SU-DHL-6 (cell line): ENCODE results near the gene PLIN4.

ENCODE experiments used
- H2AFZ ChIP-seq: fragments of 200-600 bp; sonication (generic); 2 replicates; pipeline ENCODE4 v1.6.1; 2014; ENCODE audit warnings: low read depth, mild to moderate bottlenecking, moderate library complexity, mixed read lengths, antibody characterized with exemption, low read length; ENCODE audit not compliant: severe bottlenecking
- H3F3A ChIP-seq: fragments of 200-600 bp; shearing (Covaris generic); 2 replicates; pipeline ENCODE4 v1.6.0; 2016; ENCODE audit warnings: antibody characterized with exemption, mild to moderate bottlenecking; ENCODE audit not compliant: insufficient read depth
- H3K27ac ChIP-seq: fragments of 200-600 bp; sonication (generic); 2 replicates; pipeline ENCODE4 v1.5.1; 2016; ENCODE audit warnings: low read depth, mild to moderate bottlenecking, low read length, moderate library complexity, mixed read lengths
- H3K27me3 ChIP-seq: fragments of 200-600 bp; sonication (generic), shearing (Covaris generic); 2 replicates; pipeline ENCODE4 v1.6.0; 2014; ENCODE audit warnings: mild to moderate bottlenecking, low read length
- H3K36me3 ChIP-seq: fragments of 200-600 bp; sonication (generic); 2 replicates; pipeline ENCODE4 v1.6.1; 2014; ENCODE audit warnings: mild to moderate bottlenecking, low read length, mixed read lengths
- H3K4me2 ChIP-seq: fragments of 300-600, 200-600 bp; shearing (Covaris generic), sonication (generic); 2 replicates; pipeline ENCODE4 v1.6.0; 2014; ENCODE audit warnings: low read length, low read depth, mild to moderate bottlenecking; ENCODE audit not compliant: poor library complexity, severe bottlenecking
- H3K4me3 ChIP-seq: fragments of 200-600 bp; sonication (generic); 2 replicates; pipeline ENCODE4 v1.5.1; 2014; ENCODE audit warnings: antibody characterized with exemption, low read length, mild to moderate bottlenecking, mixed read lengths; ENCODE audit not compliant: insufficient read depth, poor library complexity, severe bottlenecking
- H3K79me2 ChIP-seq: fragments of 200-600 bp; sonication (generic); 2 replicates; pipeline ENCODE4 v1.6.1; 2014; ENCODE audit warnings: mild to moderate bottlenecking, low read length, moderate library complexity; ENCODE audit not compliant: insufficient read depth
- H3K9ac ChIP-seq: fragments of 200-600 bp; sonication (generic); 2 replicates; pipeline ENCODE4 v1.7.0; 2014; ENCODE audit warnings: mild to moderate bottlenecking, low read length
- H3K9me2 ChIP-seq: fragments of 200-600 bp; sonication (generic); replicated peaks from 2 replicates; pipeline ENCODE4 v1.6.1; 2014; ENCODE audit warnings: low read length; ENCODE audit not compliant: insufficient read depth
- H3K9me3 ChIP-seq: fragments of 200-600 bp; sonication (generic); 2 replicates; pipeline ENCODE4 v1.6.1; 2014; ENCODE audit warnings: low read length, mixed read lengths; ENCODE audit not compliant: insufficient read depth
- H4K20me1 ChIP-seq: fragments of 200-600 bp; sonication (generic); 2 replicates; pipeline ENCODE4 v1.6.1; 2014; ENCODE audit warnings: low read depth, mild to moderate bottlenecking, antibody characterized with exemption, low read length, moderate library complexity, mixed read lengths
- EZH2phosphoT487 ChIP-seq: fragments of 200-600 bp; sonication (generic), shearing (Covaris generic); conservative IDR thresholded peaks from 2 replicates; pipeline ENCODE4 v1.6.1; 2018; ENCODE audit warnings: mild to moderate bottlenecking, antibody characterized with exemption, low read length, moderate library complexity, mixed read lengths
- TF ChIP-seq, protein P1 (sequence below): fragments of 200-600 bp; sonication (generic); IDR thresholded peaks from one replicate; pipeline ENCODE4 v1.5.1; 2017; ENCODE audit warnings: antibody characterized with exemption, mild to moderate bottlenecking, low read length, moderate library complexity; ENCODE audit not compliant: insufficient read depth, poor library complexity, severe bottlenecking

Gene PLIN4

GRCh38 chr19:4472174-4472974, 45.9 kb downstream of the PLIN4 start, which contains the start of gene HDGFL2:
Gene HDGFL2 (plus strand): TSS chr19:4472297. CDS start chr19:4472351, 54 bp downstream.
- no peaks in the 10 kb centered on the region for H3K9me2 ChIP-seq
- no peaks in the 10 kb centered on the region for H3K9me3 ChIP-seq
- peak within 1 kb of the TSS; percentile 95 for H3K9ac ChIP-seq
- H3K36me3 ChIP-seq = no peaks in the 10 kb centered on the region
- H2AFZ ChIP-seq = peak within 1 kb of the TSS; percentile 62
- H3F3A ChIP-seq = no peaks in the 10 kb centered on the region
- no peaks in the 10 kb centered on the region for H4K20me1 ChIP-seq
- H3K27ac ChIP-seq = peak within 1 kb of the TSS; percentile 74
- H3K79me2 ChIP-seq = peaks cover 23% of the 10 kb centered on the region
- peak within 1 kb of the TSS; percentile 89 for H3K4me2 ChIP-seq
- peak within 1 kb of the TSS; percentile 99 for H3K4me3 ChIP-seq
- TF ChIP-seq, protein P1, sequence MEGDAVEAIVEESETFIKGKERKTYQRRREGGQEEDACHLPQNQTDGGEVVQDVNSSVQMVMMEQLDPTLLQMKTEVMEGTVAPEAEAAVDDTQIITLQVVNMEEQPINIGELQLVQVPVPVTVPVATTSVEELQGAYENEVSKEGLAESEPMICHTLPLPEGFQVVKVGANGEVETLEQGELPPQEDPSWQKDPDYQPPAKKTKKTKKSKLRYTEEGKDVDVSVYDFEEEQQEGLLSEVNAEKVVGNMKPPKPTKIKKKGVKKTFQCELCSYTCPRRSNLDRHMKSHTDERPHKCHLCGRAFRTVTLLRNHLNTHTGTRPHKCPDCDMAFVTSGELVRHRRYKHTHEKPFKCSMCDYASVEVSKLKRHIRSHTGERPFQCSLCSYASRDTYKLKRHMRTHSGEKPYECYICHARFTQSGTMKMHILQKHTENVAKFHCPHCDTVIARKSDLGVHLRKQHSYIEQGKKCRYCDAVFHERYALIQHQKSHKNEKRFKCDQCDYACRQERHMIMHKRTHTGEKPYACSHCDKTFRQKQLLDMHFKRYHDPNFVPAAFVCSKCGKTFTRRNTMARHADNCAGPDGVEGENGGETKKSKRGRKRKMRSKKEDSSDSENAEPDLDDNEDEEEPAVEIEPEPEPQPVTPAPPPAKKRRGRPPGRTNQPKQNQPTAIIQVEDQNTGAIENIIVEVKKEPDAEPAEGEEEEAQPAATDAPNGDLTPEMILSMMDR = no peak
- no peak for TF ChIP-seq EZH2phosphoT487
- H3K27me3 ChIP-seq = no peaks in the 10 kb centered on the region

- H3K9me2 ChIP-seq = no peaks in the 10 kb centered on the region
- no peaks in the 10 kb centered on the region for H3K9me3 ChIP-seq
- no peaks in the 10 kb centered on the region for H3K27me3 ChIP-seq
- H3K27ac ChIP-seq = peak overlapping the region; percentile 74
- peak overlapping the region; percentile 95 for H3K9ac ChIP-seq
- no peaks in the 10 kb centered on the region for H3K36me3 ChIP-seq
- H4K20me1 ChIP-seq = no peaks in the 10 kb centered on the region
- no peaks in the 10 kb centered on the region for H3F3A ChIP-seq
- peak overlapping the region; percentile 61 for H3K4me2 ChIP-seq
- TF ChIP-seq, protein P1 = no peak
- TF ChIP-seq EZH2phosphoT487 = no peak
- H2AFZ ChIP-seq = peak overlapping the region; percentile 62
- peaks cover 23% of the 10 kb centered on the region for H3K79me2 ChIP-seq
- peak overlapping the region; percentile 56 for H3K4me3 ChIP-seq
Measured at GRCh38 chr19:4471403-4472173, 46.7 kb downstream of the PLIN4 start.

- peaks cover 5% of the 10 kb centered on the region for H3K79me2 ChIP-seq
- TF ChIP-seq, protein P1 = no peak
- no peak for TF ChIP-seq EZH2phosphoT487
- no peak overlapping the region for H3K9ac ChIP-seq
- no peak overlapping the region for H3K4me3 ChIP-seq
- no peaks in the 10 kb centered on the region for H3K9me2 ChIP-seq
- H3F3A ChIP-seq = no peaks in the 10 kb centered on the region
- H4K20me1 ChIP-seq = no peaks in the 10 kb centered on the region
- H3K27me3 ChIP-seq = no peaks in the 10 kb centered on the region
- no peaks in the 10 kb centered on the region for H3K36me3 ChIP-seq
- no peak overlapping the region for H3K4me2 ChIP-seq
- H3K27ac ChIP-seq = no peak overlapping the region
- no peak overlapping the region for H2AFZ ChIP-seq
- H3K9me3 ChIP-seq = no peaks in the 10 kb centered on the region
Measured at GRCh38 chr19:4467835-4468234, 50.5 kb downstream of the PLIN4 start.
